ENCODE data around the gene PCBP3. TPM values are rescaled to one million over a fixed set of nuclear protein-coding genes. Genes with fewer than 3 reads are reported as not detected.

The PCBP3 gene
- total and polyA plus RNA-seq, 3 experiments from 2014 or later = 0.31 to 0.38 (median 0.35) TPM

- POLR2A ChIA-PET = no interaction called here
- no peaks in the 10 kb centered on the region for H3K4me1 Mint-ChIP-seq
- Histone ChIP-seq H3K9me3 (ENCODE audit: low read length) (no peaks in the 10 kb centered on the region), H3K27ac (ENCODE audit: low read depth, low read length) (no peak overlapping the region), H3K4me3 (ENCODE audit: low read length) (no peak overlapping the region), H3K36me3 (ENCODE audit: insufficient read depth, low read length) (no peaks in the 10 kb centered on the region), H3K27me3 (ENCODE audit: insufficient read depth, low read length, poor library complexity, severe bottlenecking) (no peaks in the 10 kb centered on the region), H3K4me1 (ENCODE audit: insufficient read depth, low read length) (peaks cover 7% of the 10 kb centered on the region)
- DNase-seq = no peak
- CTCF ChIA-PET = no interaction called here
- no peaks in the 10 kb centered on the region for H3K9me3 Mint-ChIP-seq
- no peak overlapping the region for H3K4me3 Mint-ChIP-seq
- H3K36me3 Mint-ChIP-seq = no peaks in the 10 kb centered on the region
- H3K27me3 Mint-ChIP-seq = peaks cover 3 to 12% of the 10 kb centered on the region in 2 donors
- H3K27ac Mint-ChIP-seq = no peak overlapping the region
These were observed 270.4 kb downstream of the PCBP3 start for GRCh38 chr21:45913886-45914285.

- H3K36me3 Mint-ChIP-seq = no peaks in the 10 kb centered on the region
- H3K27ac Mint-ChIP-seq = no peak overlapping the region
- H3K4me1 ChIP-seq (ENCODE audit: insufficient read depth, low read length) = peaks cover 7% of the 10 kb centered on the region
- no peaks in the 10 kb centered on the region for H3K27me3 ChIP-seq (ENCODE audit: insufficient read depth, low read length, poor library complexity, severe bottlenecking)
- no peak overlapping the region for H3K27ac ChIP-seq (ENCODE audit: low read depth, low read length)
- peaks cover 3 to 12% of the 10 kb centered on the region in 2 donors for H3K27me3 Mint-ChIP-seq
- H3K9me3 ChIP-seq (ENCODE audit: low read length) = no peaks in the 10 kb centered on the region
- ChIA-PET CTCF (no interaction called here), POLR2A (no interaction called here)
- H3K36me3 ChIP-seq (ENCODE audit: insufficient read depth, low read length) = no peaks in the 10 kb centered on the region
- no peaks in the 10 kb centered on the region for H3K4me1 Mint-ChIP-seq
- no peaks in the 10 kb centered on the region for H3K9me3 Mint-ChIP-seq
- no peak overlapping the region for H3K4me3 ChIP-seq (ENCODE audit: low read length)
- no peak for DNase-seq
- no peak overlapping the region for H3K4me3 Mint-ChIP-seq
These were observed 270.9 kb downstream of the PCBP3 start for GRCh38 chr21:45914321-45914845.

- H3K36me3 Mint-ChIP-seq = no peaks in the 10 kb centered on the region
- H3K4me1 ChIP-seq (ENCODE audit: insufficient read depth, low read length) = peaks cover 7% of the 10 kb centered on the region
- no peak for DNase-seq
- peak overlapping the region in 1 of 8 donors; percentile 66 for H3K27ac Mint-ChIP-seq
- ChIA-PET CTCF (no interaction called here), POLR2A (no interaction called here)
- H3K36me3 ChIP-seq (ENCODE audit: insufficient read depth, low read length) = no peaks in the 10 kb centered on the region
- H3K27ac ChIP-seq (ENCODE audit: low read depth, low read length) = no peak overlapping the region
- no peaks in the 10 kb centered on the region for H3K4me1 Mint-ChIP-seq
- H3K4me3 Mint-ChIP-seq = peak overlapping the region in 1 of 7 donors; percentile 65
- H3K27me3 Mint-ChIP-seq = peaks cover 3 to 16% of the 10 kb centered on the region in 2 donors
- no peaks in the 10 kb centered on the region for H3K9me3 ChIP-seq (ENCODE audit: low read length)
- no peaks in the 10 kb centered on the region for H3K27me3 ChIP-seq (ENCODE audit: insufficient read depth, low read length, poor library complexity, severe bottlenecking)
- no peak overlapping the region for H3K4me3 ChIP-seq (ENCODE audit: low read length)
- H3K9me3 Mint-ChIP-seq = no peaks in the 10 kb centered on the region
These were observed 272.7 kb downstream of the PCBP3 start for GRCh38 chr21:45916011-45916840.

- Mint-ChIP-seq H3K4me1 (no peaks in the 10 kb centered on the region), H3K36me3 (no peaks in the 10 kb centered on the region), H3K27me3 (peaks cover 3 to 16% of the 10 kb centered on the region in 2 donors), H3K4me3 (no peak overlapping the region), H3K27ac (no peak overlapping the region), H3K9me3 (no peaks in the 10 kb centered on the region)
- no peaks in the 10 kb centered on the region for H3K9me3 ChIP-seq (ENCODE audit: low read length)
- H3K27me3 ChIP-seq (ENCODE audit: insufficient read depth, low read length, poor library complexity, severe bottlenecking) = no peaks in the 10 kb centered on the region
- ChIA-PET POLR2A (no interaction called here), CTCF (no interaction called here)
- DNase-seq = no peak
- H3K4me3 ChIP-seq (ENCODE audit: low read length) = no peak overlapping the region
- H3K27ac ChIP-seq (ENCODE audit: low read depth, low read length) = no peak overlapping the region
- H3K36me3 ChIP-seq (ENCODE audit: insufficient read depth, low read length) = no peaks in the 10 kb centered on the region
- H3K4me1 ChIP-seq (ENCODE audit: insufficient read depth, low read length) = peaks cover 7% of the 10 kb centered on the region
These were observed 273.7 kb downstream of the PCBP3 start for GRCh38 chr21:45917241-45917640.

- Mint-ChIP-seq H3K27ac (no peak overlapping the region), H3K4me1 (peaks cover under 1 to 7% (median under 1%) of the 10 kb centered on the region in 3 donors), H3K27me3 (peaks cover 3 to 16% of the 10 kb centered on the region in 2 donors), H3K9me3 (no peaks in the 10 kb centered on the region), H3K36me3 (no peaks in the 10 kb centered on the region), H3K4me3 (no peak overlapping the region)
- H3K27ac ChIP-seq (ENCODE audit: low read depth, low read length) = no peak overlapping the region
- DNase-seq = no peak
- no peaks in the 10 kb centered on the region for H3K9me3 ChIP-seq (ENCODE audit: low read length)
- peaks cover 13% of the 10 kb centered on the region for H3K4me1 ChIP-seq (ENCODE audit: insufficient read depth, low read length)
- H3K27me3 ChIP-seq (ENCODE audit: insufficient read depth, low read length, poor library complexity, severe bottlenecking) = no peaks in the 10 kb centered on the region
- no peak overlapping the region for H3K4me3 ChIP-seq (ENCODE audit: low read length)
- ChIA-PET POLR2A (no interaction called here), CTCF (no interaction called here)
- H3K36me3 ChIP-seq (ENCODE audit: insufficient read depth, low read length) = no peaks in the 10 kb centered on the region
These were observed 274.5 kb downstream of the PCBP3 start for GRCh38 chr21:45918011-45918410.

GRCh38 chr21:45918835-45919447, 275.4 kb downstream of the PCBP3 start:
- no peaks in the 10 kb centered on the region for H3K9me3 ChIP-seq (ENCODE audit: low read length)
- H3K27ac ChIP-seq (ENCODE audit: low read depth, low read length) = no peak overlapping the region
- no peak overlapping the region for H3K4me3 ChIP-seq (ENCODE audit: low read length)
- peaks cover 14% of the 10 kb centered on the region for H3K4me1 ChIP-seq (ENCODE audit: insufficient read depth, low read length)
- Mint-ChIP-seq H3K36me3 (no peaks in the 10 kb centered on the region), H3K4me3 (no peak overlapping the region), H3K4me1 (peaks cover 2 to 12% (median 3%) of the 10 kb centered on the region in 3 donors), H3K27me3 (peaks cover 3 to 16% of the 10 kb centered on the region in 2 donors), H3K9me3 (no peaks in the 10 kb centered on the region), H3K27ac (no peak overlapping the region)
- CTCF ChIA-PET = no interaction called here
- no peaks in the 10 kb centered on the region for H3K36me3 ChIP-seq (ENCODE audit: insufficient read depth, low read length)
- no peak for DNase-seq
- no peaks in the 10 kb centered on the region for H3K27me3 ChIP-seq (ENCODE audit: insufficient read depth, low read length, poor library complexity, severe bottlenecking)
- POLR2A ChIA-PET = no interaction called here

- H3K27me3 ChIP-seq (ENCODE audit: insufficient read depth, low read length, poor library complexity, severe bottlenecking) = no peaks in the 10 kb centered on the region
- H3K9me3 Mint-ChIP-seq = no peaks in the 10 kb centered on the region
- peaks cover 3 to 14% of the 10 kb centered on the region in 2 donors for H3K27me3 Mint-ChIP-seq
- H3K4me3 ChIP-seq (ENCODE audit: low read length) = no peak overlapping the region
- H3K4me3 Mint-ChIP-seq = no peak overlapping the region
- no peaks in the 10 kb centered on the region for H3K36me3 ChIP-seq (ENCODE audit: insufficient read depth, low read length)
- no peak for DNase-seq
- H3K4me1 ChIP-seq (ENCODE audit: insufficient read depth, low read length) = peaks cover 14% of the 10 kb centered on the region
- H3K9me3 ChIP-seq (ENCODE audit: low read length) = no peaks in the 10 kb centered on the region
- POLR2A ChIA-PET = no interaction called here
- H3K4me1 Mint-ChIP-seq = peaks cover 2 to 12% (median 3%) of the 10 kb centered on the region in 3 donors
- CTCF ChIA-PET = no interaction called here
- no peaks in the 10 kb centered on the region for H3K36me3 Mint-ChIP-seq
- H3K27ac ChIP-seq (ENCODE audit: low read depth, low read length) = no peak overlapping the region
- H3K27ac Mint-ChIP-seq = no peak overlapping the region
These were observed 276.1 kb downstream of the PCBP3 start for GRCh38 chr21:45919593-45919992.

GRCh38 chr21:45920824-45921600, 277.5 kb downstream of the PCBP3 start:
- POLR2A ChIA-PET = no interaction called here

More at GRCh38 chr21:45920824-45921600, 277.5 kb downstream of the PCBP3 start:
- Histone ChIP-seq H3K27me3 (ENCODE audit: insufficient read depth, low read length, poor library complexity, severe bottlenecking) (no peaks in the 10 kb centered on the region), H3K27ac (ENCODE audit: low read depth, low read length) (no peak overlapping the region), H3K36me3 (ENCODE audit: insufficient read depth, low read length) (no peaks in the 10 kb centered on the region), H3K9me3 (ENCODE audit: low read length) (no peaks in the 10 kb centered on the region), H3K4me3 (ENCODE audit: low read length) (no peak overlapping the region), H3K4me1 (ENCODE audit: insufficient read depth, low read length) (peaks cover 7% of the 10 kb centered on the region)
- H3K9me3 Mint-ChIP-seq = no peaks in the 10 kb centered on the region
- H3K4me3 Mint-ChIP-seq = no peak overlapping the region
- H3K36me3 Mint-ChIP-seq = no peaks in the 10 kb centered on the region
- H3K27ac Mint-ChIP-seq = no peak overlapping the region
- CTCF ChIA-PET = no interaction called here
- H3K27me3 Mint-ChIP-seq = peaks cover 5 to 7% of the 10 kb centered on the region in 2 donors
- no peak for DNase-seq
- peaks cover 2 to 12% (median 3%) of the 10 kb centered on the region in 3 donors for H3K4me1 Mint-ChIP-seq
